ENCODE measurements around the gene WDR17. TPM values are rescaled to one million over a fixed set of nuclear protein-coding genes. Genes with fewer than 3 reads are reported as not detected.

Gene WDR17
- total and polyA plus RNA-seq, 2 of the 13 experiments (the other 11 are each of a cell fraction or from before 2014, with no cell fraction given), result not detected

DNA sequence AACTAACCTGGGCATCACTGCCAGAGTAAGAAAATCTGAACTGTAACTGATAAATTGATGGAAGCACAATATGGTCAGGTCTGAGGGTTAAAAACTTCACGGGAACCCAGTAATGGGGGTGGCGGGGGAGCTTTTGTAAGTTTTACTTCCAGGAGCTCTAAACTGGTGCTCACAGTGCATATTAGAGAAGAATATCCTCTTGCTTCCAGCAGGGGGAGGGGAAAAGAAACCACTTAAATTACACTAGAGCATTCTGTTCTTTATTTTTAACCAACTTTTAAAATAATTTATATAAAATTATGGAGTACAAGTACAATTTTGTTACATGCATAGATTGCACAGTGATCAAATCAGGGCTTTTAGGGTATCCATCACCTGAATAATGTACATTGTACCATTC lies 33.7 kb downstream of the WDR17 start:
- Histone ChIP-seq H3K27ac (ENCODE audit: extremely low read length, insufficient read depth, low read length) (no peak overlapping the region), H3K4me2 (ENCODE audit: low read depth, low read length) (no peak overlapping the region), H3K27me3 (ENCODE audit: control insufficient read depth in 1 of 2, insufficient read depth in 2 of 2, low read length in 2 of 2) (no peaks in the 10 kb centered on the region; a peak in 1 of 5 replicates), H3K9me3 (ENCODE audit: low read length) (no peaks in the 10 kb centered on the region), H3K4me3 (replicated peaks in 1 of 3; ENCODE audit: insufficient read depth in 1 of 3, low read depth in 2 of 3, low read length in 3 of 3) (no peak overlapping the region), H3K9ac (ENCODE audit: insufficient read depth, low read depth, low read length) (no peak overlapping the region), H3K36me3 (replicated peaks in 1 of 2; ENCODE audit: control insufficient read depth in 1 of 2, insufficient read depth in 2 of 2, low read length in 2 of 2) (no peaks in the 10 kb centered on the region), H2AFZ (ENCODE audit: low read length) (no peak overlapping the region), H3K4me1 (ENCODE audit: insufficient read depth, low read length) (no peaks in the 10 kb centered on the region), H4K20me1 (ENCODE audit: insufficient read depth, low read length) (no peaks in the 10 kb centered on the region), H3K79me2 (ENCODE audit: insufficient read depth, low read length) (no peaks in the 10 kb centered on the region)
- POLR2A ChIA-PET, result no interaction called here
- TF ChIP-seq ZSCAN12 (CRISPR knock-in tag; IDR thresholded peaks at IDR 0.05) (no peak), NCOA5 (CRISPR knock-in tag; IDR thresholded peaks at IDR 0.05) (no peak), SALL2 (CRISPR knock-in tag; IDR thresholded peaks at IDR 0.05) (no peak), ZNF737 (CRISPR knock-in tag; IDR thresholded peaks at IDR 0.05; ENCODE audit: borderline replicate concordance) (no peak), ZBTB7A (CRISPR knock-in tag; IDR thresholded peaks at IDR 0.05) (no peak), MZF1 (CRISPR knock-in tag; IDR thresholded peaks at IDR 0.05; ENCODE audit: borderline replicate concordance) (no peak)
- TF ChIP-seq, protein P1, sequence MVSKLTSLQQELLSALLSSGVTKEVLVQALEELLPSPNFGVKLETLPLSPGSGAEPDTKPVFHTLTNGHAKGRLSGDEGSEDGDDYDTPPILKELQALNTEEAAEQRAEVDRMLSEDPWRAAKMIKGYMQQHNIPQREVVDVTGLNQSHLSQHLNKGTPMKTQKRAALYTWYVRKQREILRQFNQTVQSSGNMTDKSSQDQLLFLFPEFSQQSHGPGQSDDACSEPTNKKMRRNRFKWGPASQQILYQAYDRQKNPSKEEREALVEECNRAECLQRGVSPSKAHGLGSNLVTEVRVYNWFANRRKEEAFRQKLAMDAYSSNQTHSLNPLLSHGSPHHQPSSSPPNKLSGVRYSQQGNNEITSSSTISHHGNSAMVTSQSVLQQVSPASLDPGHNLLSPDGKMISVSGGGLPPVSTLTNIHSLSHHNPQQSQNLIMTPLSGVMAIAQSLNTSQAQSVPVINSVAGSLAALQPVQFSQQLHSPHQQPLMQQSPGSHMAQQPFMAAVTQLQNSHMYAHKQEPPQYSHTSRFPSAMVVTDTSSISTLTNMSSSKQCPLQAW (CRISPR knock-in tag; IDR thresholded peaks at IDR 0.05), result no peak
- TF ChIP-seq, protein P2, sequence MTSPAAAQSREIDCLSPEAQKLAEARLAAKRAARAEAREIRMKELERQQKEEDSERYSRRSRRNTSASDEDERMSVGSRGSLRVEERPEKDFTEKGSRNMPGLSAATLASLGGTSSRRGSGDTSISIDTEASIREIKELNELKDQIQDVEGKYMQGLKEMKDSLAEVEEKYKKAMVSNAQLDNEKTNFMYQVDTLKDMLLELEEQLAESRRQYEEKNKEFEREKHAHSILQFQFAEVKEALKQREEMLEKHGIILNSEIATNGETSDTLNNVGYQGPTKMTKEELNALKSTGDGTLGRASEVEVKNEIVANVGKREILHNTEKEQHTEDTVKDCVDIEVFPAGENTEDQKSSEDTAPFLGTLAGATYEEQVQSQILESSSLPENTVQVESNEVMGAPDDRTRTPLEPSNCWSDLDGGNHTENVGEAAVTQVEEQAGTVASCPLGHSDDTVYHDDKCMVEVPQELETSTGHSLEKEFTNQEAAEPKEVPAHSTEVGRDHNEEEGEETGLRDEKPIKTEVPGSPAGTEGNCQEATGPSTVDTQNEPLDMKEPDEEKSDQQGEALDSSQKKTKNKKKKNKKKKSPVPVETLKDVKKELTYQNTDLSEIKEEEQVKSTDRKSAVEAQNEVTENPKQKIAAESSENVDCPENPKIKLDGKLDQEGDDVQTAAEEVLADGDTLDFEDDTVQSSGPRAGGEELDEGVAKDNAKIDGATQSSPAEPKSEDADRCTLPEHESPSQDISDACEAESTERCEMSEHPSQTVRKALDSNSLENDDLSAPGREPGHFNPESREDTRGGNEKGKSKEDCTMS (CRISPR knock-in tag; conservative IDR thresholded peaks at IDR 0.05), result no peak
- TF ChIP-seq, protein P3, sequence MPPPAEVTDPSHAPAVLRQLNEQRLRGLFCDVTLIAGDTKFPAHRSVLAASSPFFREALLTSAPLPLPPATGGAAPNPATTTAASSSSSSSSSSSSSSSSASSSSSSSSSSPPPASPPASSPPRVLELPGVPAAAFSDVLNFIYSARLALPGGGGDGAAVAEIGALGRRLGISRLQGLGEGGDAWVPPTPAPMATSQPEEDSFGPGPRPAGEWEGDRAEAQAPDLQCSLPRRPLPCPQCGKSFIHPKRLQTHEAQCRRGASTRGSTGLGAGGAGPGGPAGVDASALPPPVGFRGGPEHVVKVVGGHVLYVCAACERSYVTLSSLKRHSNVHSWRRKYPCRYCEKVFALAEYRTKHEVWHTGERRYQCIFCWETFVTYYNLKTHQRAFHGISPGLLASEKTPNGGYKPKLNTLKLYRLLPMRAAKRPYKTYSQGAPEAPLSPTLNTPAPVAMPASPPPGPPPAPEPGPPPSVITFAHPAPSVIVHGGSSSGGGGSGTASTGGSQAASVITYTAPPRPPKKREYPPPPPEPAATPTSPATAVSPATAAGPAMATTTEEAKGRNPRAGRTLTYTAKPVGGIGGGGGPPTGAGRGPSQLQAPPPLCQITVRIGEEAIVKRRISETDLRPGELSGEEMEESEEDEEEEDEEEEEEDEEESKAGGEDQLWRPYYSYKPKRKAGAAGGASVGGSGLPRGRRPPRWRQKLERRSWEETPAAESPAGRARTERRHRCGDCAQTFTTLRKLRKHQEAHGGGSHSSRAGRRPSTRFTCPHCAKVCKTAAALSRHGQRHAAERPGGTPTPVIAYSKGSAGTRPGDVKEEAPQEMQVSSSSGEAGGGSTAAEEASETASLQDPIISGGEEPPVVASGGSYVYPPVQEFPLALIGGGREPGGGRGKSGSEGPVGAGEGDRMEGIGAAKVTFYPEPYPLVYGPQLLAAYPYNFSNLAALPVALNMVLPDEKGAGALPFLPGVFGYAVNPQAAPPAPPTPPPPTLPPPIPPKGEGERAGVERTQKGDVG (CRISPR knock-in tag; IDR thresholded peaks at IDR 0.05; ENCODE audit: borderline replicate concordance), result no peak
- TF ChIP-seq, protein P4, sequence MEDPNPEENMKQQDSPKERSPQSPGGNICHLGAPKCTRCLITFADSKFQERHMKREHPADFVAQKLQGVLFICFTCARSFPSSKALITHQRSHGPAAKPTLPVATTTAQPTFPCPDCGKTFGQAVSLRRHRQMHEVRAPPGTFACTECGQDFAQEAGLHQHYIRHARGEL (CRISPR knock-in tag; IDR thresholded peaks at IDR 0.05), result no peak
- intact Hi-C loops (cut with micrococcal nuclease; ENCODE audit: unreplicated experiment), result no loop called here
- WGBS (ENCODE audit: low lambda C conversion rate), result 37% methylated on average over 2 of the region's 2 CpGs
- no TSS peak for BruUV-seq (replicated peaks)
- ATAC-seq, result no peak
- CTCF ChIA-PET (ENCODE audit: low intra/inter-chr PET ratio, low total read pairs), result no interaction called here
- no peak for DNase-seq (ENCODE audit: low spot score)
- in situ Hi-C loops (cut with HindIII; ENCODE audit: extremely low pct_ligation_motif_present, low pct_unique_long_range_greater_than_20kb), result no loop called here
- FAIRE-seq, result no peak
